GDM1 (cell line): ENCODE results near the gene MSS51.
"Not testable (repeated sequence)": the region's sequence is repeated elsewhere in the genome, so short reads cannot be mapped to it uniquely, and the experiment has no call there.

Experiments used
- DNase-seq: peaks from one replicate; lab custom pipeline; 2025; lab: John Stamatoyannopoulos, UW

Gene MSS51

DNA sequence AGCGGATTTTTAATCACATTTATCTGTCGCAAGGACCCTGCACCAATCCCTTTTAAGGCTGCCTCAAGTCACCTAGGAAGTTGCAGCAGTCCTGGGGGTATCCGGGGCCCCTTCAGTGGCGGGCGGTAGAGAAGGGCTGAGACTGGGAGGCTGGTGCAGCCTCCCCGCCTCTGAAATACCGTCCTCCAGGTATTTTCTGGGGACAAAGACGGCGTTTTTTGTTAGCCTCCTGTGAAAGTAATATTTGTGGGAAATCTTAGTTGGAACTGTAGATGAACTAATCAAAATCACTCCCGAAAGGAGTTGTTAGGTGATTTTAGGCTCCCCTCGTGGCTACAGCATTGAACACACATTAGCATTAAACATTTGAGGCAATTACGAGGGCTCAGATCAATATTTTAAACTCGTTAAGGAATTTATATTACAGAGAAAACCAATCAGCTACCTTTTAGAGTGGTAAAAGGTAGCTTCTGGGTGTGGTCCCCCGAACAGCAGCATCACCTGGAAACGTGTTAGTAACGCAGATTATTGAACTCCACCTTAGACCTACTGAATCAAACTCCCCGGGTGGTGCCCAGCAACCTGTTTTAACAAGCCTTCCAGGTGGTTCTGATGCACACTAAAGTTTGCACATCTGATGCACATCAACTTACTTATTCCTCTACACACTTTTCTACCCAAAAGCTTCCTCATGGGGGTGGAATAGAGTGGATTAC lies 19.0 kb downstream of the MSS51 start:
- DNase-seq, result no peak

DNA sequence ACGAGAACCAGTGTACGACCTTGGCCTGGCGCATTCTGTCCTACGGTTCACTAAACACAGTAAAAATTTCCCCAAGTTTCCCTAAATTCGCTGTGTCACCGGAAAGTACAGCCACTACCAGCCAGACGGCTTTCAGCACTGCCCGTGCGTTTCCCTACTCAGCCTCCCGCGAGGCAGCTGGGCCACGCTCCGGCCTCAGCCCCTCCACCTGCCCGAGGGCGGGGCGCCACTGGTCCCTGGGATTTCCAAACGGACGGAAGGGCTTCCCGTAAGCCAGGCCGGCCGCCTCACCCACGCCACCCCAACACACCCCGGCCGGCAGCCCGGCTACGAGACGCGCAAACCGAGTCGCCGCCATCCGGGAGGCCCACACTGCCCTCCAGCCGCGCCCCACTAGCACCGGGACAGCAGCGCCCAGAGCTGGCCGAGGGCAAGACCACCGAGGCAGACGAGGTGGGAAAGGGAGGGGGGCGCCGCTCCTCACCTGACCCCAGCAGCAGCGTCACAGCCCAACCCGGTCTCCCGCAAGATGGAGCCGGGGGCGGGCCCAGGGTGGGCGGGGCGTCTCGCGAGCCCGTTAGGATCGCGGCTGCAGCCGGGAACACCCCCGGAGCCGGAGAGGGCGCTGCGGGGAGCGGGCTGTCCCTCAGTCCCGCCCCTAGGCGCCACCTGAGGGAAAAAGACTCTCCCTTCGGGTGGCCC lies 19.7 kb downstream of the MSS51 start, which contains the start of gene ANXA7:
ANXA7 (minus strand) TSS at position 531 of the 702 bp plus-strand sequence. CDS start 13,202 bp downstream, outside the sequence.
- peak; percentile 77 for DNase-seq

DNA sequence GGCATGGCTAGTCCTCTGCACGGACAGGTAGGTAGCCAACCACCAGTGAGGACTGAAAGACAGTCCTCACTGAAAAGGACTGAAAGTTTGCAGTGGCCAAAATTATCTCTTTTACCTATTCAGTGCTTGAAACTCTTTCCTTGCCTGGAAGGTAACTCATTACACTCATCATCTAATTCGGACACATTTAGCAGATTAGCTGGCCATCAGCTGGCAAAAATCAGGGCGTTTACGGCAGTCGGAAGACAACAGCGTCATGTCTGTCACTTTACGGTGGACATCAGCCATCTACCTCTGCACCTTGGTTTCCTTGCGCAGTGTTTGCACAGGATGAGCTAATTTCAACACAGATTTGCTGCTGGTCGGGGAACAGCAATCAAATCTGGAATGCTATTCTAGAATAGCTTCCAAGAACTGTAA lies 20.2 kb downstream of the MSS51 start:
- no peak for DNase-seq

DNA sequence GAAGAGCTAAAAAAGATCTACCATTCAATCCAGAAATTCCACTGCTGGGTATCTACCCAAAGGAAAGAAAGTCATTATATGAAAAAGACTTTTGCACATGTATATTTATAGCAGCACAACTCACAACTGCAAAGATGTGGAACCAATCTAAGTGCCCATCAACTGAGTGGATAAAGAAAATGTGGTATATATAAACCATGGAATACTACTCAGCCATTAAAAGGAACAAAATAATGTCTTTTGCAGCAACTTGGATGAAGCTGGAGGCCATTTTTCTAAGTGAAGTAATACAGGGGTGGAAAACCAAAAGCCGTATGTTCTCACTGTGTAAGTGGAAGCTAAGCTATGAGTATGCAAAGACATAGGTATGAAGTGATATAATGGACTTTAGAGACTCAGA lies 22.5 kb downstream of the MSS51 start:
- no peak for DNase-seq

DNA sequence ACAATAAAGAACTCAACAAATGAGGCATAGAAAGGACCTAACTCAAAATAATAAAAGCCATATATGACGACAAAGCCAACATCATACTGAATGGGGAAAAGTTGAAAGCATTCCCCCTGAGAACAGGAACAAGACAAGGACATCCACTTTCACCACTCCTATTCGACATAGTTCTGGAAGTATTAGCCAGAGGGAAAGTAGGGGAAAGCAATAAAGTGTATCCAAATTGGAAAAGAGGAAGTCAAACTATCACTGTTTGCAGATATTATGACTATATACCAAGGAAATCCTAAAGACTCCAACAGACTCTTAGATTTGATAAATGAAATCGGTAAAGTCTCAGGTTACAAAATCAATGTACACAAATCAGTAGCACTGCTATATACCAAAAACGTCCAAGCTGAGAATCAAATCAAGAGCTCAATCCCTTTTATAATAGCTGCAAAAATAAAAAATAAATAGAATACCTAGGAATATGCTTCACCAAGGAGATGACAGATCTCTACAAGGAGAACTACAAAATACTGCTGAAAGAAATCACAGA lies 24.3 kb downstream of the MSS51 start:
- no peak for DNase-seq

DNA sequence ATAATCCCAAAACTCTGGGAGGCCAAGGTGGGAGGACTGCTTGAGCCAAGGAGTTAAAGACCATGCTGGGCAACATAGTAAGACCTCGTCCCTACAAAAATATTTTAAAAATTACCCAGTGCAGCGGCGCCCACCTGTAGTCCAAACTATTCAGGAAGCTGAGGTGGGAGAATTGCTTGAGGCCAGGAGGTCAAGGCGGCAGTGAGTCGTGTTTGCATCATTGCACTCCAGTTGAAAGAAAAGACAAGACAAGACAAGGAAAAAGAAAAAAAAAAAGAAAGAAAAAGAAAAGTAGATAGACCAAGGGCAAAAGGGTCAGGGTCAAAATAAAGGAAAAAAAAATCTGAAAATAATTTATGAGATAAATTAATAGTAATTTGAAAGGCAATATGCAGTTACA lies 25.3 kb downstream of the MSS51 start:
- no peak for DNase-seq

DNA sequence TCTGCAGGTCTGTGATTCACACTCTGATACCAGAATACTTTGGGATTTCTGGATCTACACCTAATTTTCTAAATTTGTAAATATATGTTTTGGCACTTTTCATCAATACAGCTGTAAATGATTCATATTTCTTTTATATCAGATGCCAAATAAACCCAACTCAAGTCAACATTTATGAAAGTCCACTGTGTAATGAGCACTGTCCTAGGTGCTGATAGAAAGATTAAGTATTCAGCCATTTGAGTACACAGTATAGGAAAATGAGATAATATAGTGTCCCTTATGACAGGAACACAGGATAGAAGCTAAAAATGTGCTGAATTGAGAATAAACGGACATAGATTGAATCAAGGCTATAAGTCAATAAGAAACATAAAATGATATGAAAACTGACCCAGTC lies 25.9 kb downstream of the MSS51 start:
- no peak for DNase-seq

DNA sequence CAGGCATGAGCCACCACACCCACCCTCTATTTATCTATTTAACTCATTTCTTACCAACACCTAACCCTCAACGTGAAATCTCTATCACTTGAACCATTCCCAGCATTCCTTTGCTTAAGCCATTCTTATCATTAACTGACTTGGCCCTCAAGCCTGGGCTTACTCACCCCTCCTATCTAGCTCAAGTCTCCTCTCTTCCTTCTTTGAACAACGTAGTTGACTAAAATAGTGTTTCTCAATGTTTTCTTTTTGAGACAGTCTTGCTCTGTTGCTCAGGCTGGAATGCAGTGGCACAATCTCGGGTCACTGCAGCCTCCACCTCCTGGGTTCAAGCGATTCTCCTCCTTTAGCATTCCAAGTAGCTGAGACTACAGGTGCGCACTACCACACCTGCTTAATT lies 26.5 kb downstream of the MSS51 start:
- no peak for DNase-seq

DNA sequence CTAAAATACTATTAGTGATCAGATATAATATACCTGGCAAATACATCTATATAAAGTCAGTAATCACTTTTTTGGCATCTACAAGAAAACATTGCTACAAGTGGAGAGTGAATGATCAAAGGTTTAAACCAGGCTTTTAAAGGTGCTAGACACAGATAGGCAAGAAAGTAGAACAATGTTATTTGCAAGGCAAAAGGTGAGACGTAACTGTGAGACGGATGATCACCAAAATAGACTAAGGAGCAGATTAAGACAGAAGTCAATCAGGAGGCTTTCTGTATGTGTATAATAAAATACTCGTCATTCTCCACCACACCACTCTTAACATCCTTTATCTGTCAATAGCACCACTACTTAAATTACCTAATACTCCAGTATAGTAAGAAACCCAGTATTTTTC lies 27.8 kb downstream of the MSS51 start:
- DNase-seq, result no peak

DNA sequence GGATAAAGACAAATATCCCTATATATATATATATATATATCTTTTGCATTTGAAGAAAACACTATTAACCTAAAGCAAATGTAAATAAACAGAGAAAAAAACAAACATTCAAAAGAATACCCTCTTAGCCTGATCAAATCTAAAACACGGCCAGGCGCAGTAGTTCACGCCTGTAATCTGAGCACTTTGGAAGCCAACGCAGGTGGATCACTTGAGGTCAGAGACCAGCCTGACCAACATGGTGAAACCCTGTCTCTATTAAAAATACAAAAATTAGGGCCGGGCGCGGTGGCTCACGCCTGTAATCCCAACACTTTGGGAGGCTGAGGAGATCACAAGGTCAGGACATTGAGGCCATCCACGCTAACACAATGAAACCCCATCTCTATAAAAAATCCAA lies 28.7 kb downstream of the MSS51 start:
- no peak for DNase-seq

DNA sequence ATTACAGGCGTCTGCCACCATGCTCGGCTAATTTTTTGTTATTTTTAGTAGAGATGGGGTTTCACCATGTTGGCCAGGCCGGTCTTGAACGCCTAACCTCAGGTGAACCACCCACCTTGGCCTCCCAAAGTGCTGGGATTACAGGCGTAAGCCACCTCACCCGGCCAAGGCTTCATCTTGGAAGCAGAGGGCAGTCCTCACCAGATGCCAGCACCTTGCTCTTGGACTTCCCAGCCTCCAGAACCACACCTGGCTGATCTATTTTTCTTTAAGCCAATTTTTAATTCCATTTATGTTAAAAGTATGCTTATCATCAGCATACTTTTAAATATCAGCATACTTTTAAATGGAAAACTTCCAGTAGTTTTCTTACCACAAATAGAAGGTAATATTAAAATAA lies 31.7 kb downstream of the MSS51 start:
- DNase-seq, result no peak

DNA sequence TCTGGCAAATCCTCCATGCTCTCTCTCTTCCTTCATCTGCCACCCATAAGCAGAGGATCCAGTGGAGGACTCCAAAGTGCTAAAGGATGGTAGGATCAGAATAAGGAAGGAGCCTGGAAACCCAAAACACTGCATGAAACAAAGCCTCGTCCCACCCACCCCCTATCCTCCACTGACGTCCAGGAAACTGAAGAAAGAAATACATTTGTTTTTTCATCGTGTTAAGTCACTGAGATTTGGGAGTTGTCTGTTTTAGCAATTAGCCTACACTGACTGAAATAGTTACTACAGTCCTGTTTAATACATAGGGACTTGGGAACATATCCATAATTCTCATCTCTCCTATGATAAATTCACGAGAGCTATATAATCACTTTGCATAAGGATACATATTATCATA lies 34.3 kb downstream of the MSS51 start:
- no peak for DNase-seq

DNA sequence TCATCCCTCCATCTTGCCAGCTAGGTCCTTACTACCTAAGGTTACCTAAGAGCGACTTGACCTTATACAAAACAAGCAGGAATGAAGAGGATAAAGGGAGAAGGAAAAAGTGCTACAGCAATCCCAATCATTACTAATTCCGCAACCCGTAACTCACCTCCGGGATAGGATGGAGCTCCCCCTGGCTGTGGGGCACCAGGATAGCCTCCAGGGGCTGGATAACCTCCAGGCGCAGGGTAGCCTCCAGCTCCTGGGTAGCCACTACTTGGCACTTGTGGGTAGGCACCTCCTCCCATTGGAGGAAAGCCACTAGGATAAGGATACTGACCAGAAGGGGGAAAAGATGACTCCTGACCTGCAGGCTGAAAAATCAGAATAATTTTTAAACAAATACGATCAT lies 35.3 kb downstream of the MSS51 start:
- DNase-seq, result no peak

DNA sequence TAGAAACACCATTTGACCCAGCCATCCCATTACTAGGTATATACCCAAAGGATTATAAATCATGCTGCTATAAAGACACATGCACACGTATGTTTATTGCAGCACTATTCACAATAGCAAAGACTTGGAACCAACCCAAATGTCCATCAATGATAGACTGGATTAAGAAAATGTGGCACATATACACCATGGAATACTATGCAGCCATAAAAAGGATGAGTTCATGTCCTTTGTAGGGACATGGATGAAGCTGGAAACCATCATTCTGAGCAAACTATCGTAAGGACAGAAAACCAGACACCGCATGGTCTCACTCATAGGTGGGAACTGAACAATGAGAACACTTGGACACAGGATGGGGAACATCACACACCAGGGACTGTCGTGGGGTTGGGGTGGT lies 39.0 kb downstream of the MSS51 start:
- not testable (repeated sequence) for DNase-seq

DNA sequence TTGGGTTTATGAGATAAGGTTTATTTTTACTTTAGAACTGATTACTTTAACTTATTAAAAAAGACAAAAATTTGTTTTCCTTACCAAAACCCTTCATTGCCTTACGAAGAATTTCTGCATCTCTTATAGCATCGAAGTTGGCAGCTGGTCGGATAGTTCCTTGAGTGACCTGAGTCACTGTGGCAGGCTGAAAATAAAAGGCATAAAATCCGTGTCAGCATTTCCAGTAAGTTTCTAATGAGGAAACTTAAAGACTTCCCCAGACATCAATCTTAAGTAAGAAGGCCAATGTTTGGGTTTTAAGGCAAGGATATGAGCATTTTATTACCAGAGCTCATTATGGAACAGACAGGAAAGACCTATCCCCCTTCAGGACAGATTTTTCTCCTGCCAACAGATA lies 45.1 kb downstream of the MSS51 start:
- no peak for DNase-seq

DNA sequence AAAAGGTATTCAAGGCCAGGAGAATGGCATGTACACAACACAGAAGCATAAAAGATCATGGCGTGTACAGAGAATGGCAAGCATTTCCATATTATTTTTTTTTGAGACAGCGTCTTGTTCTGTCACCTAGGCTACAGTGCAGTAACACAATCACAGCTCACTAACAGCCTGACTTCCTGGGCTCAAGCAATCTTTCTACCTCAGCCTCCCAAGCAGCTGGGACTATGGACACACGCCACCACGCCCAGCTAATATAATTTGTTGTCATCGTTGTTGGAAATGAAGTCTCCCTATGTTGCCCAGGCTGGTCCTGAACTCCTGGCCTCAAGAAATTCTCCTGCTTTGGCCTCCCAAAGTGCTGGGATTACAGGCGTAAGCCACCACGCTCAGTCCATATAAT lies 46.8 kb downstream of the MSS51 start:
- no peak for DNase-seq

DNA sequence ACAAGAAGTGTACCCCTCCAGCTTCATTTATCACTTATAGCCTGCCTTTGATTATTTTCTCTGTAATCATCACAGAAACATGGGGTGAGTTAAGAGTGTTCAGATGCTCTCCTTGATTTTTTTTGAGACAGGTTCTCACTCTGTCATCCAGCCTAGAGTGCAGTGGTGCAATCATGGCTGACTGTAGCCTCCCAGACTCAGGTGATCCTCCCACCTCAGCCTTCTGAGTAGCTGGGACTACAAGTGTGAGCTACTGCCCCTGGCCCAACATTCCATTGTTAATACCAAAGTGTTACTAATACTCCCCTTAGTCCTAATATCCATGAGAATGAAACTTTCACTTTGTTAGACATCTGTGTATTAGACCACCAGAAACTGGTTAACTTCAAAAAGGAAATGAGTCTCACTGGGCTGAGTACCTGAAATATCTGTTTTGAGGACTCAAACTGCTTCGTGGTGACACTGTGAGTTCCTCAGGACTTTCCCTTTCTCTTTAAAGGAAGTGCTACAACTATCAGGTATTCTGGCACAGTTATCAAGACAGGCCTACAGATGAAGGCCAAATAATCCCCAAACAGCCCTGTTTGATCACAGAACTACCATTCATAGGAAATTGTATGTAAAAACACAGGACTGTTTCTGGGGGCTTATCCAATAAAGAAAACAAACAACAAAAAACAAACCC lies 54.2 kb downstream of the MSS51 start:
- no peak for DNase-seq

DNA sequence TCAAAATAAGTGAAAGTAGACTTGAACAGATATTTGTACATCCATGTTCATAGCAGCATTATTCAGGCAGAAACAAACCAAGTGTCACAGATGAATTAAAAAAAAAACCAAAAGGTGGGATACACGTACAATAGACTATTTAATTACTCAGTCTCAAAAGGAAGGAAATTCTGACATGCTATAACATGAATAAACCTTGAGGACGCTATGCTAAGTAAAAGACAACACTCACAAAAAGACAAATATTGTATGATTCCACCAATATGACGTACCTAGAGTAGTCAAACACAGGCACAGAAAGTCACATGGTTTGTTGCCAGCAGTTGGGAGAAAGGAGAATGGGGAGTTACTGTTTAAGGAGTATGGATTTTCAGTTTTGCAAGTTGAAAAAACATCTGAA lies 56.7 kb downstream of the MSS51 start:
- DNase-seq, result no peak
